ENCODE data around the gene SFMBT1. TPM values are rescaled to one million over a fixed set of nuclear protein-coding genes. Genes with fewer than 3 reads are reported as not detected.

Gene SFMBT1
- total and polyA plus RNA-seq, 2 of the 4 experiments (the other 2 are of a cell fraction), result 1.0 to 1.8 TPM

GRCh38 chr3:53008932-53009331 is 36.9 kb downstream of the SFMBT1 start:
- Histone ChIP-seq H2AK5ac (ENCODE audit: low read depth, low read length) (no peak overlapping the region), H3K14ac (replicated peaks; ENCODE audit: low read depth, low read length) (no peak overlapping the region), H4K5ac (ENCODE audit: low read depth, low read length) (no peak overlapping the region), H3K23ac (ENCODE audit: low read depth, low read length) (no peak overlapping the region), H3K4me2 (ENCODE audit: low read depth, low read length) (no peak overlapping the region), H2AFZ (replicated peaks; ENCODE audit: low read length, poor library complexity) (no peak overlapping the region), H3K9ac (ENCODE audit: low read depth, low read length) (no peak overlapping the region), H3K9me1 (ENCODE audit: insufficient read depth, low read length) (no peaks in the 10 kb centered on the region; the same call in 1 of the 2 replicates), H3K36me3 (ENCODE audit: control insufficient read depth, insufficient read depth, low read length) (no peaks in the 10 kb centered on the region), H3K4ac (ENCODE audit: low read depth, low read length) (no peak overlapping the region), H3K4me3 (ENCODE audit: insufficient read depth, low read depth, low read length) (no peak overlapping the region), H4K20me1 (ENCODE audit: insufficient read depth, low read length) (no peaks in the 10 kb centered on the region), H3K56ac (ENCODE audit: extremely low read depth, insufficient read depth, low read length) (no peak overlapping the region), H3K79me1 (ENCODE audit: low read depth in 1 of 2, low read length in 2 of 2) (no peaks in the 10 kb centered on the region), H2BK15ac (ENCODE audit: low read depth, low read length) (no peak overlapping the region), H4K8ac (ENCODE audit: low read depth in 2 of 2, low read length in 2 of 2) (no peak overlapping the region), H3K9me3 (ENCODE audit: control insufficient read depth, insufficient read depth, low read length) (no peaks in the 10 kb centered on the region), H2BK120ac (ENCODE audit: low read depth, low read length) (no peak overlapping the region), H2BK5ac (ENCODE audit: low read depth, low read length, poor library complexity, severe bottlenecking) (no peak overlapping the region), H3K27ac (ENCODE audit: insufficient read depth, low read length) (no peak overlapping the region), H3K18ac (ENCODE audit: low read depth, low read length) (no peak overlapping the region), H2BK20ac (ENCODE audit: low read depth, low read length) (no peak overlapping the region), H3K27me3 (ENCODE audit: control insufficient read depth, insufficient read depth, low read length) (no peaks in the 10 kb centered on the region), H2AK9ac (replicated peaks; ENCODE audit: low read depth, low read length, poor library complexity) (no peak overlapping the region), H4K91ac (ENCODE audit: insufficient read depth, low read depth, low read length) (no peak overlapping the region), H3K4me1 (ENCODE audit: control insufficient read depth, insufficient read depth, low read length) (no peaks in the 10 kb centered on the region)
- TF ChIP-seq USF2 (IDR thresholded peaks at IDR 0.05; ENCODE audit: low read depth, low read length), result no peak
- TF ChIP-seq RFX5 (IDR thresholded peaks at IDR 0.05; ENCODE audit: low read depth, low read length), result no peak
- TF ChIP-seq RAD21 (IDR thresholded peaks at IDR 0.05; ENCODE audit: low read length), result no peak
- no peak for TF ChIP-seq BHLHE40 (IDR thresholded peaks at IDR 0.05; ENCODE audit: low read depth, low read length)
- TF ChIP-seq CHD1 (IDR thresholded peaks at IDR 0.05; ENCODE audit: low read depth, low read length), result no peak
- no peak for TF ChIP-seq RCOR1 (IDR thresholded peaks at IDR 0.05; ENCODE audit: insufficient replicate concordance, low read length)
- no peak for TF ChIP-seq SMC3 (IDR thresholded peaks at IDR 0.05; ENCODE audit: low read depth, low read length)
- TF ChIP-seq CEBPB (IDR thresholded peaks at IDR 0.05; ENCODE audit: low read depth, low read length), result no peak
- TF ChIP-seq POLR2A (IDR thresholded peaks at IDR 0.05; ENCODE audit: low read depth, low read length), result no peak
- no peak for TF ChIP-seq NFE2L2 (IDR thresholded peaks at IDR 0.05; ENCODE audit: low read depth, low read length)
- no peak for TF ChIP-seq ELK1 (IDR thresholded peaks at IDR 0.05; ENCODE audit: borderline replicate concordance, low read depth, low read length)
- no peak for TF ChIP-seq FOS (IDR thresholded peaks at IDR 0.05; ENCODE audit: low read depth, low read length)
- no peak for TF ChIP-seq MXI1 (IDR thresholded peaks at IDR 0.05; ENCODE audit: borderline replicate concordance, low read depth, low read length)
- no peak for TF ChIP-seq CTCF (conservative IDR thresholded peaks at IDR 0.05; ENCODE audit: low read depth, low read length)
- no peak for DNase-seq
- in situ Hi-C loops (cut with MboI; ENCODE audit: low sequenced_read_pairs) (no loop called here), dilution Hi-C loops (cut with HindIII; ENCODE audit: low sequenced_read_pairs, unreplicated experiment) (no loop called here), intact Hi-C loops (cut with micrococcal nuclease) (no loop called here)
- WGBS, 2 experiments (ENCODE audit: extremely low coverage in 2 of 2, insufficient read length in 1 of 2), result 94% methylated on average over 4 of the region's 6 CpGs; no CpG with 5 or more reads in 1 of the 2 experiments
- no TSS peak for BruUV-seq (replicated peaks)
- ChIA-PET CTCF (no interaction called here), POLR2A (ENCODE audit: unreplicated experiment) (no interaction called here)
- ATAC-seq (ENCODE audit: low read depth), result no peak

All from IMR-90 (cell line).